ENCODE data around the gene PKP2. TPM values are rescaled to one million over a fixed set of nuclear protein-coding genes. Genes with fewer than 3 reads are reported as not detected.

PKP2 gene
- total RNA-seq, 2 experiments from 2014 or later, result not detected

- no peak overlapping the region for H2AFZ ChIP-seq (ENCODE audit: low read length)
- H3K27ac ChIP-seq (ENCODE audit: low read depth, low read length, poor library complexity, severe bottlenecking), result no peak overlapping the region
- no peaks in the 10 kb centered on the region for H3K9me2 ChIP-seq (ENCODE audit: insufficient read depth, low read length)
- H4K20me1 ChIP-seq (ENCODE audit: insufficient read depth, low read length), result no peaks in the 10 kb centered on the region
- no peaks in the 10 kb centered on the region for H3K4me1 ChIP-seq (ENCODE audit: insufficient read depth, low read length, poor library complexity, severe bottlenecking)
- no peak overlapping the region for H3K4me3 ChIP-seq (ENCODE audit: low read depth, low read length, poor library complexity, severe bottlenecking)
- intact Hi-C loops (cut with micrococcal nuclease; ENCODE audit: unreplicated experiment), result no loop called here
- H3K9me3 ChIP-seq (ENCODE audit: low read length), result no peaks in the 10 kb centered on the region
- DNase-seq (ENCODE audit: low spot score), result no peak
- ChIA-PET POLR2A (no interaction called here), CTCF (ENCODE audit: unreplicated experiment) (no interaction called here)
- H3K79me2 ChIP-seq (ENCODE audit: insufficient read depth, low read depth, low read length), result no peaks in the 10 kb centered on the region
- no peak overlapping the region for H3K4me2 ChIP-seq (ENCODE audit: low read length)
- H3K36me3 ChIP-seq (ENCODE audit: insufficient read depth, low read length), result no peaks in the 10 kb centered on the region
- TF ChIP-seq EZH2phosphoT487 (IDR thresholded peaks at IDR 0.05; ENCODE audit: borderline replicate concordance, low read depth, low read length) (no peak), CTCF (conservative IDR thresholded peaks at IDR 0.05; ENCODE audit: low read length) (no peak)
- BruUV-seq (replicated peaks), result no TSS peak
These were observed 717 bp downstream of the PKP2 start for GRCh38 chr12:32895688-32896431.

GRCh38 chr12:32894566-32894965 is 2.0 kb downstream of the PKP2 start:
- Histone ChIP-seq H3K79me2 (ENCODE audit: insufficient read depth, low read depth, low read length) (no peaks in the 10 kb centered on the region), H3K9me2 (ENCODE audit: insufficient read depth, low read length) (no peaks in the 10 kb centered on the region), H3K36me3 (ENCODE audit: insufficient read depth, low read length) (no peaks in the 10 kb centered on the region), H3K4me3 (ENCODE audit: low read depth, low read length, poor library complexity, severe bottlenecking) (no peak overlapping the region), H2AFZ (ENCODE audit: low read length) (no peak overlapping the region), H3K4me1 (ENCODE audit: insufficient read depth, low read length, poor library complexity, severe bottlenecking) (no peaks in the 10 kb centered on the region), H4K20me1 (ENCODE audit: insufficient read depth, low read length) (no peaks in the 10 kb centered on the region), H3K9me3 (ENCODE audit: low read length) (no peaks in the 10 kb centered on the region), H3K4me2 (ENCODE audit: low read length) (no peak overlapping the region), H3K27ac (ENCODE audit: low read depth, low read length, poor library complexity, severe bottlenecking) (no peak overlapping the region)
- POLR2A ChIA-PET, result no interaction called here
- CTCF ChIA-PET (ENCODE audit: unreplicated experiment), result no interaction called here
- TF ChIP-seq CTCF (conservative IDR thresholded peaks at IDR 0.05; ENCODE audit: low read length) (no peak), EZH2phosphoT487 (IDR thresholded peaks at IDR 0.05; ENCODE audit: borderline replicate concordance, low read depth, low read length) (no peak)
- BruUV-seq (replicated peaks), result no TSS peak
- DNase-seq (ENCODE audit: low spot score), result no peak
- intact Hi-C loops (cut with micrococcal nuclease; ENCODE audit: unreplicated experiment), result no loop called here

- Histone ChIP-seq H3K79me2 (ENCODE audit: insufficient read depth, low read depth, low read length) (no peaks in the 10 kb centered on the region), H3K4me2 (ENCODE audit: low read length) (no peak overlapping the region), H4K20me1 (ENCODE audit: insufficient read depth, low read length) (no peaks in the 10 kb centered on the region), H3K9me2 (ENCODE audit: insufficient read depth, low read length) (no peaks in the 10 kb centered on the region), H3K27ac (ENCODE audit: low read depth, low read length, poor library complexity, severe bottlenecking) (no peak overlapping the region), H2AFZ (ENCODE audit: low read length) (no peak overlapping the region), H3K4me3 (ENCODE audit: low read depth, low read length, poor library complexity, severe bottlenecking) (no peak overlapping the region), H3K4me1 (ENCODE audit: insufficient read depth, low read length, poor library complexity, severe bottlenecking) (no peaks in the 10 kb centered on the region), H3K9me3 (ENCODE audit: low read length) (no peaks in the 10 kb centered on the region), H3K36me3 (ENCODE audit: insufficient read depth, low read length) (no peaks in the 10 kb centered on the region)
- ChIA-PET POLR2A (interaction anchor here (0.6 kb wide), 1 partner anchor 106 kb away, joined by 3 read pairs; no protein-coding TSS in a partner anchor), CTCF (ENCODE audit: unreplicated experiment) (no interaction called here)
- intact Hi-C loops (cut with micrococcal nuclease; ENCODE audit: unreplicated experiment), result no loop called here
- no peak for DNase-seq (ENCODE audit: low spot score)
- TF ChIP-seq EZH2phosphoT487 (IDR thresholded peaks at IDR 0.05; ENCODE audit: borderline replicate concordance, low read depth, low read length) (no peak), CTCF (conservative IDR thresholded peaks at IDR 0.05; ENCODE audit: low read length) (no peak)
- no TSS peak for BruUV-seq (replicated peaks)
These were observed 3.1 kb downstream of the PKP2 start for GRCh38 chr12:32893458-32893857.

Measured in OCI-LY7 (cell line).